Astrocyte of the spinal cord (primary cell): ENCODE measurements around the gene XXYLT1.
A peak's percentile ranks its signal among the peaks of the same experiment; 100 is the strongest.

Experiments used
- DNase-seq: peaks from one replicate; pipeline ENCODE4 v3.0.0; 2011; ENCODE audit warnings: low read depth, low spot score
- H3K4me3 ChIP-seq: 2 replicates; pipeline ENCODE4 v1.5.1; 2011; ENCODE audit warnings: low read depth, mild to moderate bottlenecking, low read length, moderate library complexity
- in situ Hi-C: cut with HindIII; loops from 2 replicates; pipeline ENCODE4 v1.10.0; 2017; ENCODE audit warnings: low sequenced_read_pairs
- TF ChIP-seq, protein P1 (sequence below): IDR thresholded peaks from 2 replicates; pipeline ENCODE4 v1.5.1; 2012; ENCODE audit warnings: low read depth, mild to moderate bottlenecking, low read length, inconsistent platforms

XXYLT1 gene

DNA sequence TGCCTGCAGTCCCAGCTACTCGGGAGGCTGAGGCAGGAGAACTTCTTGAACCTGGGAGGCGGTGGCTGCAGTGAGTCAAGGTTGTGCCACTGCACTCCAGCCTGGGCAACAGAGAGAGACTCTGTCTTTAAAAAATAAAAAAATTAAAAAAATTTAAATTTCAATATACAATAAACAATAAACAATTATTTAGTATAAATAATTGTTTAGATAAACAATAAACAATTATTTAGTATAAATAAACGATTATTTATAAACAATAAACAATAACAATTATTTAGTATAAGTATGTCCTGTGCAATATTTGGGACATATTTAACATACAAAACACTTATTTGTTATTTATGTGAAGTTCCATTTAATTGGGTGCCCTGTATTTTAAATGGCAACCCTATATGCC, 119.6 kb downstream of the XXYLT1 start:
- no peak overlapping the region for H3K4me3 ChIP-seq
- no peak for DNase-seq
- TF ChIP-seq, protein P1, sequence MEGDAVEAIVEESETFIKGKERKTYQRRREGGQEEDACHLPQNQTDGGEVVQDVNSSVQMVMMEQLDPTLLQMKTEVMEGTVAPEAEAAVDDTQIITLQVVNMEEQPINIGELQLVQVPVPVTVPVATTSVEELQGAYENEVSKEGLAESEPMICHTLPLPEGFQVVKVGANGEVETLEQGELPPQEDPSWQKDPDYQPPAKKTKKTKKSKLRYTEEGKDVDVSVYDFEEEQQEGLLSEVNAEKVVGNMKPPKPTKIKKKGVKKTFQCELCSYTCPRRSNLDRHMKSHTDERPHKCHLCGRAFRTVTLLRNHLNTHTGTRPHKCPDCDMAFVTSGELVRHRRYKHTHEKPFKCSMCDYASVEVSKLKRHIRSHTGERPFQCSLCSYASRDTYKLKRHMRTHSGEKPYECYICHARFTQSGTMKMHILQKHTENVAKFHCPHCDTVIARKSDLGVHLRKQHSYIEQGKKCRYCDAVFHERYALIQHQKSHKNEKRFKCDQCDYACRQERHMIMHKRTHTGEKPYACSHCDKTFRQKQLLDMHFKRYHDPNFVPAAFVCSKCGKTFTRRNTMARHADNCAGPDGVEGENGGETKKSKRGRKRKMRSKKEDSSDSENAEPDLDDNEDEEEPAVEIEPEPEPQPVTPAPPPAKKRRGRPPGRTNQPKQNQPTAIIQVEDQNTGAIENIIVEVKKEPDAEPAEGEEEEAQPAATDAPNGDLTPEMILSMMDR = no peak
- in situ Hi-C loops = no loop called here

DNA sequence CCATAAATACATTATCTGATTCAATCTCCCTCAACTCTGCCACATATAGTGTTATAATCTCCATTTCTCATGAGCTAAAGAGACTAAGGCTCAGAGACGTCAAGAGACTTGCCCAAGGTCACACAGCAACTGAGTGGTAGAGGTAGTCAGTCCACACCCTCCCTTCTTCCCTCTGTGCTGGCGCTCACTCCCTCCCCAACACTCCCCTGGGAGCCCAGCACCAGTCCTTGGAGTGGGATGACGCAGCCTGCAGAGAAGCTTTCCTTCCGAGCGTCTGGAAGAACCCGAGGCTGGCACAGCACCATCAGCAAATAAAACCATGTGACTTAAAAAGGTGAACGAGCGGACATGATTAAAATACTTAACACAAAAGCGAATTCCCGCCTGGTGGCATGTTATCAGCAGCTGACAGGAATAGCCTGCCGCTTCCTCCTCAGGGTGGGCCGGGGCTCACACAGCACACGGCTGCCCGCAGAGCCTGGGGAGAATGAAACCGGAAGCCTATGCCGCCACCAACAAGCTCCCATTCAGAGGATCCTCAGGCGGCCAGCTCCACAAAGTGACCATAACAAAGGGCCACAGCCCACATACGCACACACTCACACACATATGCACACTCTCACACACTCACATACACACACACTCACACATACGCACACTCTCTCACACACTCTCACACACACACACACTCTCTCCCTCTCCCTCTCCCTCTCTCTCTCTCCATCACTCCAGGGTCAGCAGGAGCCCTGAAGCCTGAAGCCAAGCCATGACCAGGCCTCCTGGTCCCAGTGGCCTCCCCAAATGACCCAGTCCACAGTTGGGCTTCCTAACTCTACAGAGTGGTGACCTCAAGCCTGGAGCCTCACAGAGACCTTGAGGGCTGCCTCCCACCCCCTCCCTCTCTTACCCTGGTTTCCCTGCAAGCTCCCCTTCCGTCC, 120.5 kb downstream of the XXYLT1 start:
- in situ Hi-C loops = no loop called here
- TF ChIP-seq, protein P1 = no peak
- H3K4me3 ChIP-seq = no peak overlapping the region
- DNase-seq = peak; percentile 82

DNA sequence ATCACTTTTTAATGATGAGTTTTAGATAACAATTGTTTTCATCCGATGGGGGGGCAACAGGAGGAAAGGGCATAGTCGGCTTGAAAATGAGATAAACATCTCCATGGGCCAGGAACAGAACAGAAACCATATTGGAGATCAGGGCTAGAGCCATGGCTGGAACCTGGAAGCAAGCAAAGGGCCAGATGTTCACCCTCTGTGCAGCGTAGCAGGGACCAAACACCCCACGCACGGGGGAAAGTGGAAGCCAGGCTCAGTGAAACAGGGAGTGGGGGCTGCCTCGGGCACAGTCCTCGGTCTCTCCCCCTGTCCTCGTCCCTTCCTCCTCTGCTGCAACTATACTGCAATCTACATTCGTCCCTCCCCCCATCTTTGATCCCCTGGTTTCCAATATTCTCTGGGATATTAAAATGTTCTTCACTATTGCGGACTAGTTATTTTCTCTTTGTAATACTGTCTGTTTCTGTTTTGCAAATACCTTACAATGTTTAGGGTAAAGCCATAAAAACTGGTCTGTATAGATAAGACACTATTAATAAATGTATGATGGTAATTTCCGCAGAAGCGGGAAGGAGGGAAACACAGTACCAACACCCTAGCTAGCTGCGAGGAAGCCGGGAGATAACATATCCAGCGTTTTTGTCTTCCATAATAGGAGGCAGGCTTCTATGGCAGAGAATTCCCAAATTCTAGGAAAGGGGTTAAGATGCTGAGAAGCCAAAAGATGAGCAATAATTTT, 121.5 kb downstream of the XXYLT1 start:
- in situ Hi-C loops = no loop called here
- no peak overlapping the region for H3K4me3 ChIP-seq
- TF ChIP-seq, protein P1 = no peak
- no peak for DNase-seq

DNA sequence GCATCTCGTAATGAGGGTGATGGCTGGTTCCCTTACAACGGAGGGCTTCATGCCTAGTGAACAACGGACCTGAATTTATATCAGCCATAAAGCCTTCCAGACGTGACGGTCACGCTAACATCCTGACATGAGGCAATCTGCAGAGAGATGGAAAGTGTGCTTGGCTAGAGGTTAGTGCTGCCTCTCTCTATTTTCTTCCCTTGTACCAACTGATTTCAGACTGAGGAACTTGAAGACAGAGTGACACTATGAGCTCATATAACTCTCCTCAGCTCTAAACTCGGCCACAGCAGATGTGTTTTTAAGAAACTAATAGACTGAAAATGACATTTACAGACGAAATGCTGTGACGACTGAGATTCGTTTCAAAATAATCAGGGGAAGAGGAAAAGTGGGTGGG, 122.4 kb downstream of the XXYLT1 start:
- in situ Hi-C loops = no loop called here
- no peak overlapping the region for H3K4me3 ChIP-seq
- TF ChIP-seq, protein P1 = no peak
- DNase-seq = no peak

DNA sequence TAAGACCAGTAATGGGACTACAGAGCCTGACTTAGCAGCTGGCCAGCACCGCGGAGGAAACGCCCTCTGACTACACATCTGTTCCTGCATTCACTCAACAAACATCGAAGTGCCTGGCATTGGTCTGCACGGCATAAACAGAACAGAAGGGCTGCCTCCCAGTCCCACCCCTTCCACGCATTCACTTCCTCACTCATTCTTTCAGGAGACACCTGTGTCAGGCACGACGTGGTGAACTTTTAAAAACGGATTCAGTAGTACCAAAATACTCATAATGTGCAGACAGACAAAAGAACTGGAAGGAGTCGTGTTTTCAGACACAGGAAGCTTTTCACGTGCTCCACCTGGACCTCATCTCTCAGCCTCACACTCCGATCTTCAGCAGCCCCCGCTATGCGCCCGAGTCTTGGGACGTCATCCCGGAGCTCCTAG, 123.3 kb downstream of the XXYLT1 start:
- no peak overlapping the region for H3K4me3 ChIP-seq
- peak; percentile 51 for DNase-seq
- in situ Hi-C loops = no loop called here
- TF ChIP-seq, protein P1 = no peak

DNA sequence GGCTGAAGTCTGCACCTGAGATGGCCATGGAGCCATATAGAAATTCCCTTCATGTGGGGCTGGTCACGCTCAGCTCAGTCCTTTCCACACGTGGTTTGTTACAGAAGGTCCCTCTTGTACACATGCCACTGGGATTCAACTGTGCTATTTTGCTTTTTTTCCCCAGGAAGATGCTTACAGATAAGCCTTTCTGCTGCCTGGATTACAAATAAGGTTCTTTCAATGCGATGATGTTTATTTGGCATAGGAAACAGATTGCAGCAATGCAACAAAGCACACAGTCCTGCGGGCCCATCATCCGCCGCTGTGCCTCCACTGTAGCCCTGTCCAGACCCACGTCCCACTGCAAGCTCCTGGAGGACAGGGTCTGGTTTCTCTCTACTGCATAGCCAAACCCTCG, 124.8 kb downstream of the XXYLT1 start:
- TF ChIP-seq, protein P1 = no peak
- DNase-seq = no peak
- no peak overlapping the region for H3K4me3 ChIP-seq
- in situ Hi-C loops = no loop called here
